Lung (tissue), 12 donors: ENCODE results near the gene ORC1. TPM values are rescaled to one million over a fixed set of nuclear protein-coding genes. Genes with fewer than 3 reads are reported as not detected.

Experiments
- ATAC-seq: fragments of 200-7000 bp; cut with Tn5 transposase; one replicate; pipeline ENCODE4 v1.9.1; 2020; ENCODE audit warnings: moderate number of reproducible peaks; ENCODE audit not compliant: insufficient read depth, low FRiP score
- DNase-seq, 3 donors: peaks; one replicate each; pipeline ENCODE4 v3.0.0-alpha.2; 2013 to 2017
- H3K27ac ChIP-seq, 2 donors: one replicate each; pipeline ENCODE4 v1.5.1; 2013; ENCODE audit warnings: mild to moderate bottlenecking in 2 of 2, moderate library complexity in 2 of 2, control low read depth in 1 of 2, inconsistent platforms in 1 of 2, low read depth in 1 of 2, low read length in 1 of 2
- H3K27me3 ChIP-seq, 3 donors: one replicate each; pipeline ENCODE4 v1.5.1; 2013; ENCODE audit warnings: low read length in 2 of 3; ENCODE audit not compliant: control insufficient read depth in 3 of 3, insufficient read depth in 3 of 3
- H3K36me3 ChIP-seq, 4 donors: one replicate each; pipeline ENCODE4 v1.5.1; 2013; ENCODE audit warnings: low read length in 4 of 4, mild to moderate bottlenecking in 1 of 4, moderate library complexity in 1 of 4; ENCODE audit not compliant: control insufficient read depth in 4 of 4, insufficient read depth in 4 of 4
- H3K4me1 ChIP-seq, 5 donors: one replicate each; pipeline ENCODE4 v1.5.1; 2013; ENCODE audit warnings: low read length in 5 of 5, mild to moderate bottlenecking in 2 of 5, moderate library complexity in 1 of 5; ENCODE audit not compliant: control insufficient read depth in 5 of 5, insufficient read depth in 5 of 5
- H3K4me3 ChIP-seq: one replicate; pipeline ENCODE4 v1.5.1; 2013; ENCODE audit warnings: mild to moderate bottlenecking, control low read depth, moderate library complexity
- H3K9ac ChIP-seq, 2 donors: one replicate each; pipeline ENCODE4 v1.5.1; 2013; ENCODE audit warnings: low read length in 2 of 2, control low read depth in 1 of 2; ENCODE audit not compliant: insufficient read depth in 1 of 2
- H3K9me3 ChIP-seq, 4 donors: one replicate each; pipeline ENCODE4 v1.5.1; 2013; ENCODE audit warnings: low read length in 3 of 4, mild to moderate bottlenecking in 1 of 4, moderate library complexity in 1 of 4; ENCODE audit not compliant: control insufficient read depth in 4 of 4, insufficient read depth in 3 of 4
- CTCF ChIP-seq: IDR thresholded peaks from 2 replicates; pipeline ENCODE4 v1.5.1; 2012; ENCODE audit warnings: mild to moderate bottlenecking; ENCODE audit errors: control extremely low read depth, extremely low read depth
- WGBS, 2 donors: extraction: QIAGEN DNeasy Blood & Tissue Kit; methylation state at CpG; one replicate each; pipeline ENCODE4 v1.1.7; 2013; 5-methylcytosine and 5-hydroxymethylcytosine counted together
- polyA plus RNA-seq, 2 donors: library from polyadenylated mRNA; stranded (reverse); fragments of 200-250 nt; gene quantifications; one replicate each; pipeline ENCODE4 v1.2.1, GENCODE V29; 2013
- total RNA-seq, 2 donors: library from RNA; depleted of rRNA in 1 of 2; stranded (reverse); fragments of >200 nt in 1 of 2; gene quantifications; one replicate each; pipeline ENCODE4 v1.2.1, GENCODE V29; 2014 to 2021
- donor health status: control.
- donor health status: control.
- donor health status: Bipolar disorder and iron deficiency.
- donor health status: healthy.
- donor health status: DM: yes; HTN: yes; CAD: no.

The ORC1 gene
- total and polyA plus RNA-seq, 4 donors = 0.59 to 2.5 (median 1.7) TPM

- Histone ChIP-seq H3K9ac (no peak overlapping the region), H3K27me3 (no peaks in the 10 kb centered on the region), H3K4me3 (no peak overlapping the region), H3K9me3 (no peaks in the 10 kb centered on the region), H3K27ac (no peak overlapping the region), H3K36me3 (peaks cover 8 to 32% (median 17%) of the 10 kb centered on the region in 4 donors), H3K4me1 (no peaks in the 10 kb centered on the region)
- WGBS, 2 donors = 95% methylated on average over 7 of the region's 7 CpGs
- no peak for TF ChIP-seq CTCF
- ATAC-seq = no peak
- no peak for DNase-seq
These were observed 32.6 kb upstream of the ORC1 start for GRCh38 chr1:52436817-52437216.

GRCh38 chr1:52435650-52436049 lies 31.4 kb upstream of the ORC1 start:
- no peak overlapping the region for H3K9ac ChIP-seq
- no peaks in the 10 kb centered on the region for H3K9me3 ChIP-seq
- peaks cover 12 to 29% (median 22%) of the 10 kb centered on the region in 4 donors for H3K36me3 ChIP-seq
- no peak for TF ChIP-seq CTCF
- ATAC-seq (no peak), DNase-seq (no peak)
- H3K27ac ChIP-seq = no peak overlapping the region
- no peaks in the 10 kb centered on the region for H3K4me1 ChIP-seq
- 95 to 96% methylated on average over 1 of the region's 1 CpG for WGBS, 2 donors
- H3K27me3 ChIP-seq = no peaks in the 10 kb centered on the region
- no peak overlapping the region for H3K4me3 ChIP-seq

- no peak for TF ChIP-seq CTCF
- H3K4me3 ChIP-seq = no peak overlapping the region
- no peaks in the 10 kb centered on the region for H3K27me3 ChIP-seq
- ATAC-seq (no peak), DNase-seq (no peak)
- no peaks in the 10 kb centered on the region for H3K9me3 ChIP-seq
- H3K27ac ChIP-seq = no peak overlapping the region
- WGBS, 2 donors = 94 to 97% methylated on average over 1 of the region's 1 CpG
- H3K36me3 ChIP-seq = peaks cover 12 to 31% (median 22%) of the 10 kb centered on the region in 4 donors
- H3K4me1 ChIP-seq = no peaks in the 10 kb centered on the region
- H3K9ac ChIP-seq = no peak overlapping the region
These were observed 31.0 kb upstream of the ORC1 start for GRCh38 chr1:52435211-52435610.

- 91 to 93% methylated on average over 8 of the region's 8 CpGs for WGBS, 2 donors
- DNase-seq = no peak
- Histone ChIP-seq H3K4me1 (no peaks in the 10 kb centered on the region), H3K27me3 (no peaks in the 10 kb centered on the region), H3K9me3 (no peaks in the 10 kb centered on the region), H3K27ac (no peak overlapping the region), H3K4me3 (no peak overlapping the region), H3K36me3 (peaks cover 13 to 28% (median 19%) of the 10 kb centered on the region in 4 donors), H3K9ac (no peak overlapping the region)
- no peak for TF ChIP-seq CTCF
- no peak for ATAC-seq
These were observed 28.6 kb upstream of the ORC1 start for GRCh38 chr1:52432807-52433206.
